ENCODE data around the gene SELPLG. TPM values are rescaled to one million over a fixed set of nuclear protein-coding genes. Genes with fewer than 3 reads are reported as not detected.
"Not testable (repeated sequence)": the region's sequence is repeated elsewhere in the genome, so short reads cannot be mapped to it uniquely, and the experiment has no call there.

Gene SELPLG
- total RNA-seq, 4 donors from 2014 or later, result 2.4 to 9.4 (median 5.9) TPM

GRCh38 chr12:108619369-108620160 lies 14.1 kb downstream of the SELPLG start:
- no peak overlapping the region for H3K4me3 ChIP-seq
- H3K9me3 ChIP-seq, result no peaks in the 10 kb centered on the region
- no peaks in the 10 kb centered on the region for H3K27me3 ChIP-seq
- H3K4me1 ChIP-seq, result peaks cover 0 to 17% (median 12%) of the 10 kb centered on the region in 4 donors
- DNase-seq, result no peak
- no peaks in the 10 kb centered on the region for H3K36me3 ChIP-seq
- H3K27ac ChIP-seq, result no peak overlapping the region
- TF ChIP-seq, protein P1, sequence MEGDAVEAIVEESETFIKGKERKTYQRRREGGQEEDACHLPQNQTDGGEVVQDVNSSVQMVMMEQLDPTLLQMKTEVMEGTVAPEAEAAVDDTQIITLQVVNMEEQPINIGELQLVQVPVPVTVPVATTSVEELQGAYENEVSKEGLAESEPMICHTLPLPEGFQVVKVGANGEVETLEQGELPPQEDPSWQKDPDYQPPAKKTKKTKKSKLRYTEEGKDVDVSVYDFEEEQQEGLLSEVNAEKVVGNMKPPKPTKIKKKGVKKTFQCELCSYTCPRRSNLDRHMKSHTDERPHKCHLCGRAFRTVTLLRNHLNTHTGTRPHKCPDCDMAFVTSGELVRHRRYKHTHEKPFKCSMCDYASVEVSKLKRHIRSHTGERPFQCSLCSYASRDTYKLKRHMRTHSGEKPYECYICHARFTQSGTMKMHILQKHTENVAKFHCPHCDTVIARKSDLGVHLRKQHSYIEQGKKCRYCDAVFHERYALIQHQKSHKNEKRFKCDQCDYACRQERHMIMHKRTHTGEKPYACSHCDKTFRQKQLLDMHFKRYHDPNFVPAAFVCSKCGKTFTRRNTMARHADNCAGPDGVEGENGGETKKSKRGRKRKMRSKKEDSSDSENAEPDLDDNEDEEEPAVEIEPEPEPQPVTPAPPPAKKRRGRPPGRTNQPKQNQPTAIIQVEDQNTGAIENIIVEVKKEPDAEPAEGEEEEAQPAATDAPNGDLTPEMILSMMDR (IDR thresholded peaks at IDR 0.05), result no peak
- no peak for TF ChIP-seq POLR2A (IDR thresholded peaks at IDR 0.05)

DNA sequence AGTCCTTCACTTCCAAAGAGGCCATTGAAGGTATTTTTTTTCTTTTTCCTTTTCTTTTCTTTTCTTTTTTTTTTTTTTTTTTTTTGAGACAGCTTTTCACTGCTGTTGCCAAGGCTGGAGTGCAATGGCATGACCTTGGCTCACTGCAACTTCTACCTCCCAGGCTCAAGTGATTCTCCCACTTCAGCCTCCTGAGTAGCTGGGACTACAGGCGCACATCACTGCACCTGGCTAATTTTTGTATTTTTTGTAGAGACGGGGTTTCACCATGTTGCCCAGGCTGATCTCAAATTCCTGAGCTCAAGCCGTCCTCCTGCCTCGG lies 14.8 kb downstream of the SELPLG start:
- not testable (repeated sequence) for H3K27ac ChIP-seq, H3K4me3 ChIP-seq, H3K27me3 ChIP-seq, H3K36me3 ChIP-seq, DNase-seq, H3K9me3 ChIP-seq
- H3K4me1 ChIP-seq, result peaks cover 0 to 17% (median 12%) of the 10 kb centered on the region in 4 donors

GRCh38 chr12:108618079-108618952 lies 15.4 kb downstream of the SELPLG start:
- Histone ChIP-seq H3K4me1 (peaks cover 0 to 17% (median 12%) of the 10 kb centered on the region in 4 donors), H3K4me3 (no peak overlapping the region), H3K27ac (peak overlapping the region in 1 of 4 donors; percentile 73), H3K9me3 (no peaks in the 10 kb centered on the region), H3K36me3 (no peaks in the 10 kb centered on the region), H3K27me3 (no peaks in the 10 kb centered on the region)
- peak; percentile 75 to 91 (median 81) for DNase-seq
- TF ChIP-seq, protein P1 (IDR thresholded peaks at IDR 0.05), result peak; percentile 86 to 98 (median 90)
- no peak for TF ChIP-seq POLR2A (IDR thresholded peaks at IDR 0.05)

DNA sequence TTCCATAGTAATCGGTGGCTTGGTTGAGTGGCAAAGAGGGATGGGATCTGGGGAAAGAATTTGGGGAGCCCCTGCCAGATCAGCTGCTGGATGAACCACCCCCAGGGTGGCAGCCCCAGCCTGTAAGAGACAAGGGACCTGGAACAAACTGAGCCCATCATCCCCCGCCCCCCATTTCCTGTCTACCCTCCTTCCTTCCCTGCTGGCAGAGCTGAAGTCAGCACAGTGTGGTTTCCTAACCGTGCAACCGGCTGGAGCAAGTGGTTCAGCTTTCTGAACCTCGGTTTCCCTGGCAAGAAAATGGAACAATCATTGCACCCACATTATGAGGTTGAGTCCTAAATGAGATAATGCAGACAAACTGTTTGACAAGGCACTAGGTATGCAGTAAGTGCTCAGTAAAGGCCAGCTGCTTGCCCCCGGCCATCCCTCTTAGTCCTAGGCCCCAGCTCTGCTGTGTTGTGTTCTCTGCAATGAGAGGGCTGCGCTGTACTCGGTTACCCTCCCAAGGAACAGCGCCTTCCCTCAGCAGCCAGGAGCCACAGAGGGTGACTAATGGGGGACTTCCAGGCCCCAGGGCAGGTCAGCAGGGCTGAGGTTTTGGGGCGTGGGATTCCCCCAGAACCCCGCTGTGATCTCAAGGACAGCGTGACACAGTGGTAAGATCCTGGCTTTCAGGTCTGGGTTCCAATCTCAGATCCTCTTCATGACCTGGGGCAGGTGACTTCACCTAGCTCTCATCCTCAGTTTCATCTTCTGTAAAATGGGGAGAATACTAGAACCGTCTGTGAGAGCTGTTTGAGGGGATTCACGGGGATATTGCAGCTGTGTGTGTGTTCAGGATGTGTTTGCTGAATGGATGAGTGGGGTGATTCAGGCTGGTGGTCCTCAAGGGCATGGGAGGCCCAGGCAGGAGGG lies 16.5 kb downstream of the SELPLG start:
- TF ChIP-seq POLR2A (IDR thresholded peaks at IDR 0.05), result no peak
- TF ChIP-seq, protein P1 (IDR thresholded peaks at IDR 0.05), result no peak
- peak in 2 of 3 donors; percentile 71 to 73 for DNase-seq
- Histone ChIP-seq H3K4me1 (peaks cover 0 to 17% (median 12%) of the 10 kb centered on the region in 4 donors), H3K27me3 (no peaks in the 10 kb centered on the region), H3K4me3 (peak overlapping the region in 1 of 4 donors; percentile 0), H3K9me3 (no peaks in the 10 kb centered on the region), H3K27ac (peak overlapping the region in 3 of 4 donors; percentile 16 to 73 (median 55)), H3K36me3 (no peaks in the 10 kb centered on the region)

- no peak for DNase-seq
- Histone ChIP-seq H3K9me3 (no peaks in the 10 kb centered on the region), H3K27ac (peak overlapping the region in 1 of 4 donors; percentile 73), H3K4me1 (peaks cover 0 to 17% (median 12%) of the 10 kb centered on the region in 4 donors), H3K4me3 (no peak overlapping the region), H3K27me3 (no peaks in the 10 kb centered on the region), H3K36me3 (no peaks in the 10 kb centered on the region)
- TF ChIP-seq POLR2A (IDR thresholded peaks at IDR 0.05), result no peak
- TF ChIP-seq, protein P1 (IDR thresholded peaks at IDR 0.05), result no peak
These were observed 17.3 kb downstream of the SELPLG start for GRCh38 chr12:108616359-108616758.

All from Peyer's patch (tissue), 4 donors.